Endothelial cell of umbilical vein (primary cell): ENCODE results near the gene TREM2. TPM values are rescaled to one million over a fixed set of nuclear protein-coding genes. Genes with fewer than 3 reads are reported as not detected.

Source experiments
- BruUV-seq: library from RNA; stranded (reverse); fragments of 400-500 nt; replicated peaks from 2 replicates; lab custom pipeline; 2021; lab: Mats Ljungman, UMichigan
- CTCF ChIA-PET: fragments of 300-600, 350-600 bp; sonication (Branson Sonifier 250); formaldehyde crosslinking; loops from one replicate; lab custom pipeline; 2021; ENCODE audit warnings: antibody characterized with exemption, inconsistent platforms; lab: Charles Lee
- POLR2A ChIA-PET: fragments of 300-600, 350-600 bp; sonication (Branson Sonifier 250); formaldehyde crosslinking; loops from one replicate; lab custom pipeline; 2021; ENCODE audit warnings: antibody characterized with exemption, inconsistent platforms; lab: Charles Lee
- DNase-seq: peaks from one replicate; pipeline ENCODE4 v3.0.0-alpha.2; 2011; ENCODE audit warnings: low read depth, low spot score
- FAIRE-seq: peaks from 2 replicates; lab custom pipeline; 2011; peaks lifted over from hg19 to GRCh38; lab: Jason Lieb, UNC
- H2AFZ ChIP-seq: 2 replicates; pipeline ENCODE4 v1.6.0; 2012; ENCODE audit warnings: low read depth, low read length, control low read depth, inconsistent platforms
- H3K27ac ChIP-seq: 2 replicates; pipeline ENCODE4 v1.5.1; 2011; ENCODE audit warnings: low read depth, mild to moderate bottlenecking, control low read depth, low read length, moderate library complexity; ENCODE audit not compliant: insufficient read depth
- H3K27me3 ChIP-seq, 2 experiments: 2 replicates each; pipeline versions ENCODE4 v1.6.0 to v1.6.1; 2011; ENCODE audit warnings: low read length in 2 of 2, mixed read lengths in 1 of 2; ENCODE audit not compliant: control insufficient read depth in 2 of 2, insufficient read depth in 2 of 2
- H3K36me3 ChIP-seq, 2 experiments: 2 replicates in 1 of 2; 3 replicates in 1 of 2; pipeline ENCODE4 v1.5.1; 2011; ENCODE audit warnings: low read length in 2 of 2, mild to moderate bottlenecking in 1 of 2, moderate library complexity in 1 of 2; ENCODE audit not compliant: control insufficient read depth in 2 of 2, insufficient read depth in 2 of 2; ENCODE audit errors: extremely low read depth in 1 of 2
- H3K4me1 ChIP-seq: 3 replicates; pipeline ENCODE4 v1.5.1; 2011; ENCODE audit warnings: mild to moderate bottlenecking, low read length; ENCODE audit not compliant: control insufficient read depth, insufficient read depth; ENCODE audit errors: extremely low read depth
- H3K4me2 ChIP-seq: 2 replicates; pipeline ENCODE4 v1.6.1; 2011; ENCODE audit warnings: low read length, control low read depth, mixed read lengths; ENCODE audit not compliant: insufficient read depth
- H3K4me3 ChIP-seq, 3 experiments: fragments of 200-600 bp in 1 of 3; sonication (generic), shearing (Covaris generic) in 1 of 3; replicated peaks in 1 of 3; 2 replicates each; pipeline ENCODE4 v1.5.1; 2011 to 2016; ENCODE audit warnings: control low read depth in 3 of 3, low read length in 3 of 3, mild to moderate bottlenecking in 2 of 3, inconsistent platforms in 1 of 3, low read depth in 1 of 3, moderate library complexity in 1 of 3; ENCODE audit not compliant: insufficient read depth in 1 of 3
- H3K79me2 ChIP-seq: 2 replicates; pipeline ENCODE4 v1.6.0; 2012; ENCODE audit warnings: low read length, inconsistent platforms; ENCODE audit not compliant: control insufficient read depth, insufficient read depth
- H3K9ac ChIP-seq: replicated peaks from 2 replicates; pipeline ENCODE3; 2011; ENCODE audit warnings: low read length, control low read depth; ENCODE audit not compliant: insufficient read depth; ENCODE audit errors: extremely low read depth
- H3K9me1 ChIP-seq: replicated peaks from 3 replicates; pipeline ENCODE4 v1.6.0; 2011; ENCODE audit warnings: mild to moderate bottlenecking, low read length; ENCODE audit not compliant: control insufficient read depth, insufficient read depth; ENCODE audit errors: extremely low read depth
- H3K9me3 ChIP-seq: replicated peaks from 2 replicates; pipeline ENCODE4 v1.5.1; 2012; ENCODE audit warnings: low read length, inconsistent platforms; ENCODE audit not compliant: control insufficient read depth, insufficient read depth
- H4K20me1 ChIP-seq: replicated peaks from 2 replicates; pipeline ENCODE3; 2011; ENCODE audit warnings: mild to moderate bottlenecking, low read length; ENCODE audit not compliant: control insufficient read depth, insufficient read depth; ENCODE audit errors: extremely low read depth
- EZH2 ChIP-seq: IDR thresholded peaks from 2 replicates; pipeline ENCODE4 v1.6.1; 2012; ENCODE audit warnings: borderline replicate concordance, low read depth, mild to moderate bottlenecking, moderate library complexity, low read length, inconsistent platforms; ENCODE audit not compliant: severe bottlenecking
- FOS ChIP-seq: IDR thresholded peaks from 2 replicates; pipeline ENCODE4 v1.6.1; 2011; ENCODE audit warnings: mild to moderate bottlenecking, low read length, moderate library complexity, borderline replicate concordance; ENCODE audit not compliant: insufficient read depth
- GATA2 ChIP-seq: IDR thresholded peaks from 2 replicates; pipeline ENCODE4 v1.7.0; 2011; ENCODE audit warnings: low read depth, mild to moderate bottlenecking, moderate library complexity, mixed read lengths, low read length; ENCODE audit not compliant: insufficient read length, insufficient read depth
- JUN ChIP-seq: IDR thresholded peaks from 2 replicates; pipeline ENCODE4 v1.6.1; 2011; ENCODE audit warnings: borderline replicate concordance, low read depth; ENCODE audit not compliant: insufficient read length, insufficient read depth
- MYC ChIP-seq: IDR thresholded peaks from one replicate; pipeline ENCODE4 v1.6.1; 2011; ENCODE audit warnings: mild to moderate bottlenecking, low read depth, low read length
- POLR2A ChIP-seq: IDR thresholded peaks from 2 replicates; pipeline ENCODE4 v1.6.1; 2012; ENCODE audit warnings: low read depth, mild to moderate bottlenecking, control low read depth, low read length
- POLR2AphosphoS5 ChIP-seq: IDR thresholded peaks from 2 replicates; pipeline ENCODE4 v1.6.1; 2012; ENCODE audit warnings: low read depth, mild to moderate bottlenecking, control low read depth, low read length, moderate library complexity; ENCODE audit not compliant: insufficient read depth
- dilution Hi-C: fragments of 300-500 bp; cut with MboI; formaldehyde crosslinking; loops from one replicate; pipeline ENCODE4 v1.15.0; 2019; ENCODE audit warnings: low sequenced_read_pairs; ENCODE audit not compliant: extremely low pct_ligation_motif_present
- intact Hi-C: fragments of 100-400 bp; cut with micrococcal nuclease; formaldehyde crosslinking; loops from one replicate; pipeline ENCODE4 v1.10.0; 2022
- polyA plus RNA-seq, 4 experiments: library from polyadenylated mRNA; depleted of rRNA in 3 of 4; stranded (reverse) in 3 of 4; unstranded in 1 of 4; fragments of >200 nt; gene quantifications; 2 replicates each; pipeline versions ENCODE4 v1.2.1 to v1.2.3, GENCODE V29; 2011 to 2012; ENCODE audit warnings: missing spikeins in 1 of 4
- total RNA-seq: library from RNA; stranded (reverse); gene quantifications from 2 replicates; pipeline ENCODE4 v1.2.3, GENCODE V29; 2021
- TF ChIP-seq, protein P1 (sequence below): IDR thresholded peaks from 2 replicates; pipeline ENCODE4 v1.6.1; 2011; ENCODE audit not compliant: insufficient read depth, insufficient read length
- TF ChIP-seq, protein P2 (sequence below), 2 donors: IDR thresholded peaks; 1 replicate in 1 of 2; 2 replicates in 1 of 2; pipeline ENCODE4 v1.5.1; 2011; ENCODE audit warnings: low read length in 2 of 2, mild to moderate bottlenecking in 2 of 2, moderate library complexity in 2 of 2, control low read depth in 1 of 2, inconsistent platforms in 1 of 2, low read depth in 1 of 2; ENCODE audit not compliant: insufficient read depth in 1 of 2; ENCODE audit errors: extremely low read depth in 1 of 2

TREM2 gene
- total and polyA plus RNA-seq, 2 donors (not counting 3 experiments of a cell fraction or from before 2014, with no cell fraction given), result not detected

DNA sequence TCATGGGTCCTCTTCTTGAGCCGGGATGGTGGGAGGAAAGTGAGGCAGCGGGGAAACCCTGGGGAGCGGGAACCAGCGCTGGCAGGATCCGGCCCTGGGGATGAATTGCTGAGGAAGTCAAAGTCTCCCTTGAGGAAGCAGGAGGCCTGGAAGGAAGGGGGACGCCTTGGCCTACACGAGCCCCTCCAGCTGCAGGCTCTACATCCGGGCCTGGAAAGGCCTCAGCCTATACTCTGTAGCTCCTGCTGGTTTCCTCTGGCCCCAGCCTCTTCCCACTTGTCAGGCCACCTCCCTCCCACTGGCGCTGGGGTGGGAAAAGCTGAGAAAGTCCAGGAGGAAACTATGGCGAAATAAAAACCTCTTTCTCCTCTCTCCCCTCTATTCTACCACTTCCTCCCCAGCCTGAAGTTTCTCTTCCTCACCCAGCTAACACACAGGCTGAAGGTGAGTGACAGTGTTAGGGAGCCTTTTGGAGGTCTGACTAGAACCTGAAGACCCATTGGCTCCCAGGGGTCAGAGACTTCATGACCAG lies 23.2 kb upstream of the TREM2 start:
- Histone ChIP-seq H3K27ac (no peak overlapping the region), H3K9me1 (no peaks in the 10 kb centered on the region), H3K4me1 (no peaks in the 10 kb centered on the region), H4K20me1 (no peaks in the 10 kb centered on the region), H3K27me3 (peaks cover 0 to 1% of the 10 kb centered on the region in 2 experiments), H2AFZ (no peak overlapping the region), H3K79me2 (no peaks in the 10 kb centered on the region), H3K36me3 (no peaks in the 10 kb centered on the region), H3K4me3 (no peak overlapping the region), H3K9ac (no peak overlapping the region), H3K4me2 (no peak overlapping the region), H3K9me3 (no peaks in the 10 kb centered on the region)
- no TSS peak for BruUV-seq
- no peak for TF ChIP-seq POLR2A
- TF ChIP-seq EZH2, result no peak
- TF ChIP-seq, protein P1, sequence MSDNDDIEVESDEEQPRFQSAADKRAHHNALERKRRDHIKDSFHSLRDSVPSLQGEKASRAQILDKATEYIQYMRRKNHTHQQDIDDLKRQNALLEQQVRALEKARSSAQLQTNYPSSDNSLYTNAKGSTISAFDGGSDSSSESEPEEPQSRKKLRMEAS, result no peak
- TF ChIP-seq GATA2, result no peak
- TF ChIP-seq FOS, result no peak
- intact Hi-C loops (no loop called here), dilution Hi-C loops (no loop called here)
- CTCF ChIA-PET, result no interaction called here
- POLR2A ChIA-PET, result no interaction called here
- DNase-seq (no peak), FAIRE-seq (no peak)

DNA sequence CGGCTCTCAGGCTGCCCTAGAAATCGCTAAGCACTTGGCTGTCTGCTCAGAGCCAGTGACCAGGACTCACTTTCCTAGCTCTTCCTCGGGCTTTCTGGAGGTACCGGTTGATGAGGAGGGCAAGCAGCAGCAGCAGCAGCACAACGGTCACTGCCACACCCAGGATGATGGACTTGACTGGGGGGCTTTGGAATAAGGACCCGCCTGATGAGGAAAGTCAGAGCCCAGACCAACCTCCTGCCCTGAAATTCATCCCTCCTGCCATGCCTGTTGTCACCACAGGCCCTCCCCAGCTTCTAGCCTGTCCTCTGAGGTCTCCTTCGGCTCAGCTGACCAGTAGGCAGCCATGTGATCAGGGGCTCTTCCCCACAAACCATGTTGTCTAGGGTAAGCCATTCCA lies 21.8 kb upstream of the TREM2 start:
- H3K9me1 ChIP-seq, result no peaks in the 10 kb centered on the region
- no peaks in the 10 kb centered on the region for H3K9me3 ChIP-seq
- H3K36me3 ChIP-seq, result no peaks in the 10 kb centered on the region
- no peaks in the 10 kb centered on the region for H3K79me2 ChIP-seq
- no peak overlapping the region for H3K9ac ChIP-seq
- POLR2A ChIA-PET, result no interaction called here
- H3K4me1 ChIP-seq, result no peaks in the 10 kb centered on the region
- intact Hi-C loops, result no loop called here
- FAIRE-seq (no peak), DNase-seq (no peak)
- dilution Hi-C loops, result no loop called here
- BruUV-seq, result no TSS peak
- H3K27me3 ChIP-seq, result peaks cover 0 to 2% of the 10 kb centered on the region in 2 experiments
- H3K4me2 ChIP-seq, result no peak overlapping the region
- TF ChIP-seq, protein P2, sequence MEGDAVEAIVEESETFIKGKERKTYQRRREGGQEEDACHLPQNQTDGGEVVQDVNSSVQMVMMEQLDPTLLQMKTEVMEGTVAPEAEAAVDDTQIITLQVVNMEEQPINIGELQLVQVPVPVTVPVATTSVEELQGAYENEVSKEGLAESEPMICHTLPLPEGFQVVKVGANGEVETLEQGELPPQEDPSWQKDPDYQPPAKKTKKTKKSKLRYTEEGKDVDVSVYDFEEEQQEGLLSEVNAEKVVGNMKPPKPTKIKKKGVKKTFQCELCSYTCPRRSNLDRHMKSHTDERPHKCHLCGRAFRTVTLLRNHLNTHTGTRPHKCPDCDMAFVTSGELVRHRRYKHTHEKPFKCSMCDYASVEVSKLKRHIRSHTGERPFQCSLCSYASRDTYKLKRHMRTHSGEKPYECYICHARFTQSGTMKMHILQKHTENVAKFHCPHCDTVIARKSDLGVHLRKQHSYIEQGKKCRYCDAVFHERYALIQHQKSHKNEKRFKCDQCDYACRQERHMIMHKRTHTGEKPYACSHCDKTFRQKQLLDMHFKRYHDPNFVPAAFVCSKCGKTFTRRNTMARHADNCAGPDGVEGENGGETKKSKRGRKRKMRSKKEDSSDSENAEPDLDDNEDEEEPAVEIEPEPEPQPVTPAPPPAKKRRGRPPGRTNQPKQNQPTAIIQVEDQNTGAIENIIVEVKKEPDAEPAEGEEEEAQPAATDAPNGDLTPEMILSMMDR (IDR thresholded peaks at IDR 0.05; ENCODE audit: extremely low read depth in 1 of 2, insufficient read depth in 1 of 2, low read depth in 1 of 2, low read length in 2 of 2), result no peak
- TF ChIP-seq POLR2AphosphoS5 (no peak), EZH2 (no peak), JUN (no peak), MYC (no peak), POLR2A (no peak), FOS (no peak), GATA2 (no peak)
- TF ChIP-seq, protein P1, result no peak
- H3K4me3 ChIP-seq, result no peak overlapping the region
- CTCF ChIA-PET, result no interaction called here
- no peak overlapping the region for H3K27ac ChIP-seq
- no peak overlapping the region for H2AFZ ChIP-seq
- no peaks in the 10 kb centered on the region for H4K20me1 ChIP-seq
